SK-N-SH (cell line): ENCODE results near the gene PSAT1. TPM values are rescaled to one million over a fixed set of nuclear protein-coding genes. Genes with fewer than 3 reads are reported as not detected.

Source experiments
- CTCF ChIA-PET: fragments of 300-600, 350-600 bp; formaldehyde crosslinking; extraction: SDS; loops from one replicate; lab custom pipeline; 2021; lab: Yijun Ruan, JAX
- POLR2A ChIA-PET: fragments of 350-600 bp; sonication (Branson Sonifier 250); formaldehyde crosslinking; extraction: SDS; loops from one replicate; lab custom pipeline; 2020; ENCODE audit warnings: antibody characterized with exemption, inconsistent platforms; lab: Yijun Ruan, JAX
- DNase-seq: peaks from one replicate; pipeline ENCODE4 v3.0.0; 2012
- H2AFZ ChIP-seq: fragments of 200-600 bp; sonication (generic); 2 replicates; pipeline ENCODE4 v1.8.1; 2016; ENCODE audit warnings: antibody characterized with exemption, mild to moderate bottlenecking, low read depth
- H3F3A ChIP-seq: fragments of 200-600 bp; sonication (generic); replicated peaks from 2 replicates; pipeline ENCODE3; 2016; ENCODE audit warnings: antibody characterized with exemption, mild to moderate bottlenecking; ENCODE audit not compliant: insufficient read depth
- H3K27ac ChIP-seq, 2 experiments: fragments of 200-500 bp in 1 of 2; fragments of 200-600 bp in 1 of 2; sonication (Bioruptor generic) in 1 of 2; sonication (generic), shearing (Covaris generic) in 1 of 2; 2 replicates each; pipeline versions ENCODE4 v1.5.1 to v1.6.1; 2014 to 2016; ENCODE audit warnings: low read depth in 2 of 2, inconsistent platforms in 1 of 2, low read length in 1 of 2, mild to moderate bottlenecking in 1 of 2, mixed read lengths in 1 of 2
- H3K27me3 ChIP-seq: fragments of 200-600 bp; sonication (generic), shearing (Covaris generic); 2 replicates; pipeline ENCODE4 v1.6.1; 2016; ENCODE audit warnings: mixed run types; ENCODE audit not compliant: insufficient read depth
- H3K36me3 ChIP-seq, 2 experiments: fragments of 200-500 bp in 1 of 2; fragments of 200-600 bp in 1 of 2; sonication (Bioruptor generic) in 1 of 2; sonication (generic) in 1 of 2; replicated peaks in 1 of 2; 2 replicates each; pipeline versions ENCODE3 to v1.5.1; 2014 to 2016; ENCODE audit warnings: low read length in 1 of 2, mild to moderate bottlenecking in 1 of 2; ENCODE audit not compliant: insufficient read depth in 2 of 2, control insufficient read depth in 1 of 2
- H3K4me1 ChIP-seq, 2 experiments: fragments of 200-500 bp in 1 of 2; fragments of 200-600 bp in 1 of 2; sonication (Bioruptor generic) in 1 of 2; sonication (generic), shearing (Covaris generic) in 1 of 2; 2 replicates each; pipeline versions ENCODE4 v1.5.1 to v1.6.1; 2014 to 2016; ENCODE audit warnings: low read depth in 1 of 2, low read length in 1 of 2, mixed run types in 1 of 2; ENCODE audit not compliant: insufficient read depth in 2 of 2, control insufficient read depth in 1 of 2
- H3K4me2 ChIP-seq: fragments of 200-600 bp; sonication (generic), shearing (Covaris generic); 2 replicates; pipeline ENCODE4 v1.6.1; 2017; ENCODE audit warnings: mixed run types
- H3K4me3 ChIP-seq, 2 experiments: fragments of 200-500 bp in 1 of 2; fragments of 200-600 bp in 1 of 2; sonication (Bioruptor generic) in 1 of 2; sonication (generic), shearing (Covaris generic) in 1 of 2; 2 replicates each; pipeline versions ENCODE4 v1.5.1 to v1.8.1; 2014 to 2016; ENCODE audit warnings: low read depth in 2 of 2, inconsistent platforms in 1 of 2, low read length in 1 of 2, mild to moderate bottlenecking in 1 of 2, mixed read lengths in 1 of 2, moderate library complexity in 1 of 2
- H3K79me2 ChIP-seq: fragments of 200-600 bp; sonication (generic); 2 replicates; pipeline ENCODE4 v1.8.1; 2017; ENCODE audit warnings: mild to moderate bottlenecking; ENCODE audit not compliant: insufficient read depth
- H3K9ac ChIP-seq: fragments of 200-600 bp; sonication (generic); 2 replicates; pipeline ENCODE4 v1.6.1; 2017; ENCODE audit warnings: mixed run types
- H3K9me2 ChIP-seq: fragments of 200-600 bp; sonication (generic); 2 replicates; pipeline ENCODE4 v1.6.1; 2017; ENCODE audit warnings: mixed run types
- H3K9me3 ChIP-seq: fragments of 200-600 bp; sonication (generic); 2 replicates; pipeline ENCODE4 v1.6.1; 2017; ENCODE audit warnings: mixed run types, mild to moderate bottlenecking, moderate library complexity
- H4K20me1 ChIP-seq: fragments of 200-600 bp; sonication (generic); 2 replicates; pipeline ENCODE4 v1.6.1; 2017; ENCODE audit warnings: mild to moderate bottlenecking, mixed run types; ENCODE audit not compliant: insufficient read depth
- ELF1 ChIP-seq: IDR thresholded peaks from 2 replicates; pipeline ENCODE4 v1.4.0; 2012
- EP300 ChIP-seq, 2 experiments: IDR thresholded peaks; 2 replicates each; pipeline versions ENCODE4 v1.4.0 to v1.6.1; 2012; ENCODE audit warnings: borderline replicate concordance in 1 of 2, low read depth in 1 of 2, low read length in 1 of 2
- EZH2phosphoT487 ChIP-seq: fragments of 200-600 bp; sonication (generic); IDR thresholded peaks from 2 replicates; pipeline ENCODE4 v1.6.1; 2017; ENCODE audit warnings: low read depth, mixed run types, mild to moderate bottlenecking, antibody characterized with exemption, moderate library complexity, borderline replicate concordance
- GABPA ChIP-seq: IDR thresholded peaks from 2 replicates; pipeline ENCODE4 v1.4.0; 2012; ENCODE audit warnings: low read depth, mild to moderate bottlenecking
- GATA2 ChIP-seq: sonication (generic); formaldehyde crosslinking; IDR thresholded peaks from 2 replicates; pipeline ENCODE4 v1.5.0; 2020; ENCODE audit warnings: mild to moderate bottlenecking, missing genetic modification reagents
- JUND ChIP-seq: IDR thresholded peaks from 2 replicates; pipeline ENCODE4 v1.4.0; 2012
- MAX ChIP-seq: IDR thresholded peaks from 2 replicates; pipeline ENCODE4 v1.4.0; 2012; ENCODE audit warnings: low read depth
- MEF2A ChIP-seq: IDR thresholded peaks from 2 replicates; pipeline ENCODE4 v1.4.0; 2012; ENCODE audit warnings: low read depth, borderline replicate concordance
- POLR2AphosphoS5 ChIP-seq: IDR thresholded peaks from 2 replicates; pipeline ENCODE4 v1.6.1; 2012; ENCODE audit warnings: low read depth, low read length
- REST ChIP-seq: IDR thresholded peaks from 2 replicates; pipeline ENCODE4 v1.6.1; 2012; ENCODE audit warnings: mild to moderate bottlenecking, low read depth, low read length, moderate library complexity
- RFX5 ChIP-seq: IDR thresholded peaks from 2 replicates; pipeline ENCODE4 v1.6.1; 2012; ENCODE audit warnings: mild to moderate bottlenecking, improper control_type of control experiment, low read length
- RXRA ChIP-seq: IDR thresholded peaks from 2 replicates; pipeline ENCODE4 v1.4.0; 2012; ENCODE audit warnings: low read depth, mild to moderate bottlenecking, borderline replicate concordance
- SMC3 ChIP-seq: IDR thresholded peaks from 2 replicates; pipeline ENCODE4 v1.6.1; 2012; ENCODE audit warnings: low read depth, low read length, improper control_type of control experiment
- USF1 ChIP-seq: IDR thresholded peaks from 2 replicates; pipeline ENCODE4 v1.4.0; 2012; ENCODE audit warnings: low read depth, borderline replicate concordance
- YY1 ChIP-seq: IDR thresholded peaks from 2 replicates; pipeline ENCODE4 v1.4.0; 2012; ENCODE audit warnings: low read depth, mild to moderate bottlenecking
- WGBS: methylation state at CpG from one replicate; pipeline ENCODE4 v1.1.6; 2017; ENCODE audit warnings: low lambda C conversion rate; 5-methylcytosine and 5-hydroxymethylcytosine counted together
- polyA plus RNA-seq, 3 experiments: library from polyadenylated mRNA; depleted of rRNA; stranded (reverse); fragments of >200 nt; gene quantifications; 2 replicates each; pipeline ENCODE4 v1.2.3, GENCODE V29; 2012

PSAT1 gene
- polyA plus RNA-seq, 1 of the 3 experiments (the other 2 are of a cell fraction) = 37.0 TPM

GRCh38 chr9:78321505-78321904 is 24.6 kb downstream of the PSAT1 start:
- no peaks in the 10 kb centered on the region for H4K20me1 ChIP-seq
- no peaks in the 10 kb centered on the region for H3K27me3 ChIP-seq
- no peaks in the 10 kb centered on the region for H3K9me3 ChIP-seq
- H3K27ac ChIP-seq = peak overlapping the region in 1 of 2 experiments; percentile 35; a peak in 1 of 4 replicates
- 96% methylated on average over 6 of the region's 7 CpGs for WGBS
- H2AFZ ChIP-seq = no peak overlapping the region
- H3K79me2 ChIP-seq = no peaks in the 10 kb centered on the region
- H3K4me1 ChIP-seq = peaks cover 0 to 39% of the 10 kb centered on the region in 2 experiments; a peak in 2 of 4 replicates
- no peak for DNase-seq
- ChIA-PET CTCF (no interaction called here), POLR2A (no interaction called here)
- H3K4me3 ChIP-seq = no peak overlapping the region
- no peak overlapping the region for H3K4me2 ChIP-seq
- no peak for TF ChIP-seq REST
- no peak for TF ChIP-seq GATA2 (CRISPR knock-in tag)
- TF ChIP-seq GABPA = no peak
- TF ChIP-seq MEF2A = no peak
- TF ChIP-seq JUND = no peak
- no peak for TF ChIP-seq SMC3
- TF ChIP-seq MAX = no peak
- TF ChIP-seq POLR2AphosphoS5 = no peak
- no peak for TF ChIP-seq ELF1
- TF ChIP-seq RXRA = no peak
- TF ChIP-seq EP300 (IDR thresholded peaks at IDR 0.05; ENCODE audit: borderline replicate concordance in 1 of 2, low read depth in 1 of 2, low read length in 1 of 2) = no peak
- no peak for TF ChIP-seq YY1
- TF ChIP-seq USF1 = no peak
- no peak for TF ChIP-seq RFX5
- no peak for TF ChIP-seq EZH2phosphoT487
- H3F3A ChIP-seq = no peaks in the 10 kb centered on the region
- H3K9ac ChIP-seq = no peak overlapping the region
- H3K9me2 ChIP-seq = no peaks in the 10 kb centered on the region
- peaks cover 11 to 36% of the 10 kb centered on the region in 2 experiments for H3K36me3 ChIP-seq
